ENCODE measurements around the gene RSPRY1. TPM values are rescaled to one million over a fixed set of nuclear protein-coding genes. Genes with fewer than 3 reads are reported as not detected.

The RSPRY1 gene
- total RNA-seq (2014; rRNA removed; shearing (Covaris generic); ENCODE audit: low replicate concordance), result 23.8 and 30.7 TPM in 2 replicates

- DNase-seq (ENCODE audit: low read depth), result peak; percentile 99
- in situ Hi-C loops (cut with HindIII; ENCODE audit: low pct_unique_long_range_greater_than_20kb, low sequenced_read_pairs), result no loop called here
Measured at GRCh38 chr16:57185945-57186871, at the start of gene RSPRY1, which contains the start of gene PSME3IP1. Gene RSPRY1, plus strand, starts transcription at chr16:57186329. Its CDS starts 18,330 bp downstream, at chr16:57204659. Gene PSME3IP1, minus strand, starts transcription at chr16:57186039. Its CDS starts 12,185 bp downstream, at chr16:57173854.

- in situ Hi-C loops (cut with HindIII; ENCODE audit: low pct_unique_long_range_greater_than_20kb, low sequenced_read_pairs), result no loop called here
- DNase-seq (ENCODE audit: low read depth), result no peak
Measured at GRCh38 chr16:57137043-57137442, 49.1 kb upstream of the RSPRY1 start.

DNA sequence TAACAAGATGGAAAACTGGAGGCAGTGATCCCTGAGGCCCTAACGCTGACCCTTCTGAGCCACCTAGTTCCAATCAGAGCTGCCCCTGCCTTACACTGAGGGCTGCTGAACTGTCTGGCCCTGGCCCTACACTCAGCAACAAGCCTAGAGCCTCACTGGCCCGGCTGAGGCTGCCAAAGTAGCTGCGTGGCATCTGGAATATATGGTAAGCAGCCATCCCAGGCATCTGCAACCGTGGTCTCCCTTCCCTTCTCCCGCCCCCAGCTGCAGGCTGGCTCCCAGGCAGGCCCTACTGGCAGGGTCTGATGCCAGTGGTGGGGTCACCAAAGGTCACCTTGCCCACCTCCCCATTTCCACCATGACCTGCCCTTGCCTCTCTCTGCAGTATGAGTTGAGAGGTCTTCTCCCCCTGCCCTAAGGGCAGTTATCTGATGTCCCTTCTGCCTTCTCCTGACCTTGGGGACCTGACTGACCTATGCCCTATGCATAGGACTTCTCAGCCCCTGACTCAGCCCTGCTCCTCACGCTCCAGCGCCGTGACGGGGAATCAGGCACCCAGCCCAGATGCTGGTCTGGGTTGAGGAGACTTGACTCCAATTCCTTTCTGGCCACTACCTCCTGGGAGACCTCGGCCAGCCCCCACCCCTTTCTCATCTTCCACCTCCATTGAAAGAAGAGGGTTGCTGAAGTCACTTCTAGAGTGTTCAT, 48.4 kb upstream of the RSPRY1 start:
- no peak for DNase-seq (ENCODE audit: low read depth)
- in situ Hi-C loops (cut with HindIII; ENCODE audit: low pct_unique_long_range_greater_than_20kb, low sequenced_read_pairs), result no loop called here

DNA sequence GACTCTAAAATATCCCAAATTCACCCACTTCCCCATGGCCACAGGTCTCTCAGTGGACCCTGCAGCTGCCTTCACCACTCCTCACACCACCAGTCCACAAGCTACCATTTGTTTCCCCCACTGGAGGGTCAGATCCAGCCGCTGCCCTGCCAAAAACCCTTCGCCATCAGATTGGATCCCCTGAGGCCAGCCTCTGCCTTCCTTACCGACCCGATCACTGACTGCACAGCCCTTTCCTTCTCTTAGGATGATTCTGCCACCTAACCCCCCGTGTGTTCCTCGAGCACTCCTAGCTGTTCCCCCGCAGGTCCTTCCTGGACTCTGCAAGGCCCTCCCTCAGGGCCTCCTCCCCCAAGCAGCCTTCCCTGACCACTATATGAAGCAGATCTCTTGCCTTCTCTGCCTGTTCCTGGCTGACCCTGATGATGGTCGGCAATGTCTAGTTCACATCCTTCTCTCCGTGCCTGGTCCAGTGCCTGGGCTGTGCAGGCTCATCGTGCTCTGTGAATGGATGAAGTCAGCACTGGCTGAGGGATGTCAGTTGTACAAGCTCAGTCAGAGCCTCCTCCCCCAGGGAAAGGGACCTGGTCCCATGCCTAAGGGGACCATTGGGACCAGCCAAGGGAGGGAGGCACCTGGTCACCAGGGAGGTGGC, 47.7 kb upstream of the RSPRY1 start:
- no peak for DNase-seq (ENCODE audit: low read depth)
- in situ Hi-C loops (cut with HindIII; ENCODE audit: low pct_unique_long_range_greater_than_20kb, low sequenced_read_pairs), result no loop called here

GRCh38 chr16:57140931-57141668, 45.0 kb upstream of the RSPRY1 start:
- no peak for DNase-seq (ENCODE audit: low read depth)
- in situ Hi-C loops (cut with HindIII; ENCODE audit: low pct_unique_long_range_greater_than_20kb, low sequenced_read_pairs), result no loop called here

GRCh38 chr16:57141822-57142631, 44.1 kb upstream of the RSPRY1 start:
- in situ Hi-C loops (cut with HindIII; ENCODE audit: low pct_unique_long_range_greater_than_20kb, low sequenced_read_pairs), result no loop called here
- DNase-seq (ENCODE audit: low read depth), result no peak

DNA sequence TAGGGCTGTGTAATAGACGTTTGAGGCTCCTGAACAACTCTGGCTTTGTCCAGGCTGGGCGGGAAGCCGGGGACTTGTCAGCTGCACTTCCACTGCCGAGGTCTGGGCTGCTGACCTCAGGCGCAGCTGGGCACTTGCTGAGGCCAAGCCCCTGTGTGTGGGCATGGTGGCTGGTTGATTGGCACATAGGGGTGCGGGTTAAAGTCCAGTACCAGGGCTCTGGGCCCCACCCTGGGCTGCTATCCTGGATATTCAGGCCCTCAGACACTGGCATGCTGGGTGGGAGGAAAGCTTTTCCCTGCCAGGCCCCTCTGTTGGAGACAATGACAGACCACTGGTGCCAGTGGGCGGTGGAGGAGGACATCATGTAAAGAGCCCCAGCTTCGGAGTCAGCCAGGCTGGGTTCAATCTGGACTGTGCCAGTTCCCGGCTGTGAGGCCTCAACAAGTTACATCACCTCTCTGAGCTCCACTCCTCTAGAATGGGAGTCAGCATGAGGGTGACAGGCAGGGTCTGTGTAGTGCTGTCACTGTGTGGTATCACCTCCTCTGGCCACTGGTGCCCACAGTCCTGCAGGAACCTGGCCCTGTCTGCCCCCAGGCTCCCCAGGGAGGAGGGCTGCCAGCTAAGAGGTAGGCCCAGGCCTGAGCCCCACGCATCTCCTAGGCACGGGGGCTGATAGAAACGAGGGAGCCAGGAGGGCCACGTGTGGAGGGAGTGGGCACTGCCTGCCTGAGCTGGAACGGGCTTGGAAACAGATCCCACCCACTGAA, 42.8 kb upstream of the RSPRY1 start:
- no peak for DNase-seq (ENCODE audit: low read depth)
- in situ Hi-C loops (cut with HindIII; ENCODE audit: low pct_unique_long_range_greater_than_20kb, low sequenced_read_pairs), result no loop called here

DNA sequence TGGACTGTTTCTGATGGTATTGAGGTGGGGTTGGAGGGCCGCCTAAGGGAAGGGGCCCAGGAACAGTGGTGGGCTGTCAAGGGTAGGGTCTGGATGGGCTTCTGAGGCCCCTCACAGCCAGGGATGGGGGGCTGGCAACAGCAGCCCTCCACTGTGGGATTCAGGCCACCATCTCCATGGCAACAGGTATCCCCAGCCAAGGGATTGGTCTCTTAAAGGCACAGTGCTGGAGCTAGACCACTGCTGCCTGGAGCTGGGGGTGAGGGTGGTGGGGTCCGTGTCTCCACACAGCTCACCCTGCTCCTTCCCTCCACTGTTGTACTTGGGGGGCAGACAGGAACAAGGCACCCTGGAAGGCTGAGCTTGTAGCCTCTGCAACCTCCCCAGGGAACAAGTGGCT, 42.1 kb upstream of the RSPRY1 start:
- DNase-seq (ENCODE audit: low read depth), result no peak
- in situ Hi-C loops (cut with HindIII; ENCODE audit: low pct_unique_long_range_greater_than_20kb, low sequenced_read_pairs), result no loop called here

DNA sequence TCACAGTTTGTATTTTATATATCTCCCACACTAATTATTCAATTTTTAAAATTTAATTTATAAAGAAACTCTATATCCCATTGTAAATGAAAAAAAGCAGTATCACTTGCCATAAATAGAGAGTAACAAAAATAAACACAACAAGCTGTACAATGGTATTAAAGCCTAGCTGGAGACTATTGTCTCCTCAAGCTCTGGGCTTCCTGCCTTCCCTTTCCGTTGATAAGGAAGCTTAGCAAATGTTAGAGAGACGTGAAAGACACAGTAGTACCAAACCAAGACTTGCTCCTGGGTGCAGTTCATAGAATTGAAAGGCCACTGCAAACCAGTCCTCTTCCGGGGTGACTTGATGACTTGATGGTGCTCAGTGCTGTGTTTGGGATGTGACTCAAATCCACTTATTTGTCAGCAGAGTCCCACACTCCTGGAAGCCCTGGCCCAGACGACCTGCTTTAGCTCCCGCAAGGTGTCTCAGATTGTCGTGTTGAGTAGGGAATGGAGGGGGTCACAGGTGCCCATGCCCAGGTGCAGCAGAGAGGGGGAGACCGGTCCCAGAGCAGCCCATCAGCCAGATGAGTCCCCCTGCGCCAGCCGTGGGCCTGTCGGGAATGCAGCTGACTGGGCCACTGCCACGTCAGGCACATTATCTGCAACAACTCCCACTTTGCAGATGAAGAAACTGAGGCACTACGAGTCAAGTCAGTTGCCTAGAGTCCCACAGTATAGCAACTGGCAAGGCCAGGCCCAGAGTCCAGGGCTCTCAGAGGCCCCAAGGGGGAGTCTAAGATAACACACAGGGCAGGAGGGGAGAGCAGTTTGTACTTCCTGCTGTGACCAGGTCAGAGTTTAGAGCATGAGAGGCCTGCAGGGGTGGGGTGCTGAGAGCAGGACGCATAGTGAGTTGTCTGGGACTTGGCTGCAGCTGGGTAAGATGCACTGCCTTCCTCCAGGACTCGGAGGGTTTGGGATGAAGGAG, 40.8 kb upstream of the RSPRY1 start:
- in situ Hi-C loops (cut with HindIII; ENCODE audit: low pct_unique_long_range_greater_than_20kb, low sequenced_read_pairs), result no loop called here
- no peak for DNase-seq (ENCODE audit: low read depth)

- no peak for DNase-seq (ENCODE audit: low read depth)
- in situ Hi-C loops (cut with HindIII; ENCODE audit: low pct_unique_long_range_greater_than_20kb, low sequenced_read_pairs), result no loop called here
Measured at GRCh38 chr16:57146040-57146647, 40.0 kb upstream of the RSPRY1 start.

DNA sequence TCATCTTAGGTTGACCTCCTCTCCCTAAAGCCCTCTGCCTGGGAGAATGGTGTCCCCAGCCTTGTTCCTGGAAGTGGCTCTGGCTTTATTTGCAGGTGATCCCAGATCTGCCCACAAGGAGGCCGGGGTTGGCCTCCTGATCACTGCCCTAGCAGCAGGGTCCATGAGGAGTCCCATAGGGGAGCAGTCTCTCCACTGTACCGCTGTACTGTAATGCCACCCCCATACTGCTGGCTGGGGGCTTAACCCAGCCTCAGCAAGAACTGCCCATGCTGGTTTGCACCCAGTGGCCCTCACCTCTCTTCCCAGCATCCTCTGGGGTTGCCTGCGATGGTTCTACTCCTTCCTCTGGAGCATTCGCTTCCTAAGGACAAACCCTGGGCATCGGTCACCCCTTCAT, 39.4 kb upstream of the RSPRY1 start:
- in situ Hi-C loops (cut with HindIII; ENCODE audit: low pct_unique_long_range_greater_than_20kb, low sequenced_read_pairs), result no loop called here
- DNase-seq (ENCODE audit: low read depth), result no peak

DNA sequence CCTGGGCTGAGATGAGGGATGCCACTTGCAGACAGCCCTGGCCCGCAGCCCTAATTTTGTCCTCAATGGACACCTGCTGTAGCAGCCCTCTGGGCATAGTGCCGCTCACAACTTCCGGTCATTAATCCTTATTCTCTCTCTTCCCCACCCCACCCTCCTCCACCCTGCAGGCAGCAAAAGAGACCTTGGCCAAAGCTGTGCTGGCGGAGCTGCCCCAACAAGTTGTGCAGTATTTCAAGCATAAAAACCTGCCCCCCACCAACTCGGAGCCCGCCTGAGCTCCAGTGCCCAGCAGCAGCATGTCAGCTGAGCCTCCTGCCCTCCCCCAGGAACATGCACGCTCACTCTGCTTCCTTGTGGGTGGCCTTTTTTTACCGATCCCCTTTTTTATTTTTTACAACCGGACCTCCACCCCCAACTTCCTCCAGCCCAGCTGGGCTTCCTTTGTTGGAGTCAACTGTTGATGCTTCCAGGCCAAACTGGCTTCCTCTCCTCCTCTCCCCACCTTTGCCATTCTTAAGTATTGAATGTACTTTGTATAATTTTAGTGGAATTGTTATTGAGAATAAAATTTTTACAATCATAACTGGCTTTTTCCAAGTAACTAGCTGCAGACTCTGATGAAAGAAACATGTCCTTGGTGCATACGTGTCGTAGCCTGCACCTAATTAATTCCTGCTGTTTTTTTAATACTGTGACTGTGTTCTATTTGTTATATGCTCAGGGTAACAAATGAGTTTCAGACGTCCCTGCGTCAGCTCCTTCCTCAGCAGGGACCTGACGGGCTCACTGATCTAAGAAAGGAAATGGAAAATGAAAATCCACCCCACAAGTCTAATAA, 38.5 kb upstream of the RSPRY1 start:
- DNase-seq (ENCODE audit: low read depth), result no peak
- in situ Hi-C loops (cut with HindIII; ENCODE audit: low pct_unique_long_range_greater_than_20kb, low sequenced_read_pairs), result no loop called here

- in situ Hi-C loops (cut with HindIII; ENCODE audit: low pct_unique_long_range_greater_than_20kb, low sequenced_read_pairs), result no loop called here
- DNase-seq (ENCODE audit: low read depth), result no peak
Measured at GRCh38 chr16:57148481-57148880, 37.6 kb upstream of the RSPRY1 start.

- no peak for DNase-seq (ENCODE audit: low read depth)
- in situ Hi-C loops (cut with HindIII; ENCODE audit: low pct_unique_long_range_greater_than_20kb, low sequenced_read_pairs), result no loop called here
Measured at GRCh38 chr16:57149391-57149790, 36.7 kb upstream of the RSPRY1 start.

Data from Caki2 (cell line).